Neutrophil (primary cell): ENCODE measurements around the gene AFAP1L2.

Experiments
- H3K27ac ChIP-seq: fragments of 200-600 bp; sonication (generic); 2 replicates; pipeline ENCODE4 v1.5.1; 2016; ENCODE audit warnings: mild to moderate bottlenecking, moderate library complexity
- H3K27me3 ChIP-seq: fragments of 200-600 bp; sonication (generic); 2 replicates; pipeline ENCODE4 v1.6.0; 2016; ENCODE audit warnings: mild to moderate bottlenecking
- H3K36me3 ChIP-seq: fragments of 200-600 bp; sonication (generic); 2 replicates; pipeline ENCODE4 v1.5.1; 2017
- H3K4me1 ChIP-seq, 2 experiments: fragments of 200-600 bp in 1 of 2; sonication (generic) in 1 of 2; 1 replicate in 1 of 2; 2 replicates in 1 of 2; pipeline versions ENCODE4 v1.5.1 to v1.6.1; 2013 to 2016; ENCODE audit warnings: low read depth in 1 of 2, low read length in 1 of 2, mild to moderate bottlenecking in 1 of 2, moderate library complexity in 1 of 2; ENCODE audit not compliant: control insufficient read depth in 1 of 2, insufficient read depth in 1 of 2
- H3K4me3 ChIP-seq, 2 experiments: fragments of 200-600 bp in 1 of 2; sonication (generic) in 1 of 2; 1 replicate in 1 of 2; 2 replicates in 1 of 2; pipeline ENCODE4 v1.5.1; 2013 to 2016; ENCODE audit warnings: low read depth in 1 of 2, low read length in 1 of 2, mild to moderate bottlenecking in 1 of 2, moderate library complexity in 1 of 2
- H3K9me3 ChIP-seq: fragments of 200-600 bp; sonication (generic); 2 replicates; pipeline ENCODE4 v1.5.1; 2016
- CTCF ChIP-seq: fragments of 200-600 bp; sonication (generic); IDR thresholded peaks from 2 replicates; pipeline ENCODE4 v1.5.1; 2016; ENCODE audit warnings: antibody characterized with exemption

AFAP1L2 gene

DNA sequence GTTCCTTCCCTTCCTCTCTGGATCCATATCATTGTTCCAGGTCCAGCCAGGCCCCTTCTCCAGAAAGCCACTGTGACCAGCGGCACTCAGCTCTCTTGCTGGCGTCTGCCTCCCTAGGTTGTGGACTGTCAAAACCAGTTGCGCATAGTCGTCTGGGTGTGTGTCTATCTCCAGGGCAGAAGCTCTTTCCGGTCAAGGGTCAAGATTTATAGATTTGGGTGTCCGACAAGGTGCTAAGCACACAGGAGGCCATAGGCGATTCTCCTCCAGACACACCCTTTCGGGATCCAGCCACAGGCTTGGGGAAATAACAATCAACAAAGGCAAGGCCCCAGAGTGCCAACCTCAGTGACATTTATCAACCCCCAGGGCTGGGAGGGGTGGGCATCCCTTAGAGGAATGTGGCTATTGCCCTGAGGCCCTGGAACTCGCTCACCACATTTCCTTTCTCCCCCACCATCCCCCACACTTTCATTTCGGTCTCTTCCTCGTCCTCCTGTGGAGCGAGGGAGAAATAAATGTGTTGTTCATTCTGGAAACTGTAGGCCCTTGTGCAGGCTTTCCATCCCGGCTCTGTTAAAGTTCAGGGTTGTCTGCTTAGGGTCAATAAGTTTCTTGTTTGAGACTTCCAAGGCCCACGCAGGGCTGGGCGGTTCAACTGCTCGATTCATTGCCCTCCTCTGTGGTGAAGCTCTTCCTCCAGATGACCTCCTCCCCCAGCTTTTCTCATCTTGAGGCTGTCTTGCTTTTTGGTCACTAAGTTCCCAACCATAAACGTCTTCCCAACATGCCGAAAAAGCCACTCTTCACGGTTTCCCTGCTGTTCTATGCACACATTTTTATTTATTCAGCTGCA is 57.9 kb downstream of the AFAP1L2 start:
- Histone ChIP-seq H3K4me3 (no peak overlapping the region), H3K36me3 (no peaks in the 10 kb centered on the region), H3K9me3 (no peaks in the 10 kb centered on the region), H3K4me1 (no peaks in the 10 kb centered on the region), H3K27me3 (no peaks in the 10 kb centered on the region), H3K27ac (no peak overlapping the region)
- TF ChIP-seq CTCF = no peak

DNA sequence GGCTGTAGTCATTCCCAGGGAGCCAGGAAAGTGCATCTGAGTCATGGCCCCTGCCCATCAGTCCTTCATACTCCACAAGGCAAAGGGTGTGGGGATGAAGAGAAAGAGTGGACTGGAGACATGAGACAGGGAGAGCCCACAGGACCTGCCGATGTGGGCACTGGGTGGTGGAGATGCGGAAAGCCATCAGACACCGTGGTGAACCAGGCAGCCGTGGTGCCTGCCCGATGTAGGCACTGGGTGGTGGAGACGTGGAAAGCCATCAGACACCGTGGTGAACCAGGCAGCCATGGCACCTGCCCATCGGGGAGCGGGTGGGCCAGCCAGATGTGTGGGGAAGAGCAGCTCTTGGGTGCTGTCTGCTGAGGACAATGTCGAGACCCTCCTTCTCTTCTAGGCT is 58.6 kb downstream of the AFAP1L2 start:
- H3K4me3 ChIP-seq = no peak overlapping the region
- H3K27me3 ChIP-seq = no peaks in the 10 kb centered on the region
- no peak for TF ChIP-seq CTCF
- no peaks in the 10 kb centered on the region for H3K4me1 ChIP-seq
- H3K36me3 ChIP-seq = no peaks in the 10 kb centered on the region
- H3K27ac ChIP-seq = no peak overlapping the region
- H3K9me3 ChIP-seq = no peaks in the 10 kb centered on the region

DNA sequence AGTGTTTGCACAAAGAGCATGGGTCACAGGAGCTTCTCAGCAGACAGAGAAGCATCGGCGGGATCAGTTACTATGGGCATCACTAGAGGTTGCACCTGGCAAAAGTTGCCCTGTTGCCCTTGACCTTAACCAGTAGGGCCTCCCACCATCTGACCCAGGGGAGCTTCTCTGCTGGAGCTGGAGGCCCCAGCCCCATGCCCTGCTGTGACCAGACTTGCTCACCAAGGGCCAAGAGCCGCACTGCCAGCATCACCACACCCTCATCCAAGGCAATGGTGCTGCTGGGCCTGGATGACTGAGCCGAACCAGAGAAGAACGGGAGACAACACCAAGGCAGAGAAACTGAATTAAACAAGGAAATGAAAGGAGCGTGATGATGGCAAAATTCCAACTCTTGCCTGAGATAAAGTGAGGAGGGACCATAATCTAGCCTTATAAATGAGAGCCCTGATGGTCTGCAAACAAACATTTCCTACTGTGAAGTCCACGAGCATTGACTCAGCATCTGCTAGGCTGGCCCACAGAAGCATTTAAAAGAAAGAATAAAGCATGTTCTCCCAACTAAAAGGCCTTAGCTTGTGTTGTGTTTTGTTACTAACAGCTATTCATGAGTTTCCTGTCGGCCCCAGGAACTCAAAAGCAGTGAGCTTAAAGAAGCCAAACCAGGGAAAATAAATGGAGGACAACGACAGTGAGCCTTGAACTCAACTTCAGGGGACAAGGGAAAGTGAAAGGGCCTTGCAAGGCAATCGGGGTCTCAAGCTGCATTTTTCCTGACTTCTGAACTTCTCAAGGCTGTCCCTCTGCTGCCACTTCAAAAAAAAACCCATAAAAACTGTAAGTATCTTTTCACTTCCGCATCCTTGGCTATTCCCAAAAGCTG is 60.4 kb downstream of the AFAP1L2 start:
- no peak overlapping the region for H3K4me3 ChIP-seq
- no peak for TF ChIP-seq CTCF
- H3K27me3 ChIP-seq = no peaks in the 10 kb centered on the region
- no peaks in the 10 kb centered on the region for H3K4me1 ChIP-seq
- no peak overlapping the region for H3K27ac ChIP-seq
- H3K9me3 ChIP-seq = no peaks in the 10 kb centered on the region
- H3K36me3 ChIP-seq = no peaks in the 10 kb centered on the region

GRCh38 chr10:114342976-114343375 is 61.3 kb downstream of the AFAP1L2 start:
- no peaks in the 10 kb centered on the region for H3K9me3 ChIP-seq
- H3K27me3 ChIP-seq = no peaks in the 10 kb centered on the region
- no peak overlapping the region for H3K27ac ChIP-seq
- no peaks in the 10 kb centered on the region for H3K36me3 ChIP-seq
- TF ChIP-seq CTCF = no peak
- H3K4me1 ChIP-seq = no peaks in the 10 kb centered on the region
- H3K4me3 ChIP-seq = no peak overlapping the region

GRCh38 chr10:114340816-114341215 is 63.5 kb downstream of the AFAP1L2 start:
- H3K4me1 ChIP-seq = no peaks in the 10 kb centered on the region
- no peak overlapping the region for H3K27ac ChIP-seq
- no peaks in the 10 kb centered on the region for H3K27me3 ChIP-seq
- no peak for TF ChIP-seq CTCF
- no peaks in the 10 kb centered on the region for H3K9me3 ChIP-seq
- H3K4me3 ChIP-seq = no peak overlapping the region
- no peaks in the 10 kb centered on the region for H3K36me3 ChIP-seq
